Neural cell (in vitro differentiated cells): ENCODE data around the gene ATXN1L. TPM values are rescaled to one million over a fixed set of nuclear protein-coding genes. Genes with fewer than 3 reads are reported as not detected.
A peak's percentile ranks its signal among the peaks of the same experiment; 100 is the strongest.

Experiments used
- H2AFZ ChIP-seq: fragments of 200-600, 300-800 bp; sonication (generic), shearing (Covaris generic); 2 replicates; pipeline ENCODE4 v1.6.0; 2014; ENCODE audit warnings: low read depth, mild to moderate bottlenecking, antibody characterized with exemption, low read length, moderate library complexity
- H3F3A ChIP-seq: fragments of 200-600 bp; shearing (Covaris generic); 2 replicates; pipeline ENCODE4 v1.6.1; 2016; ENCODE audit warnings: mild to moderate bottlenecking, moderate library complexity, mixed read lengths, antibody characterized with exemption, low read length; ENCODE audit not compliant: insufficient read depth, poor library complexity, severe bottlenecking
- H3K27ac ChIP-seq: fragments of 200-600, 300-800 bp; sonication (generic), shearing (Covaris generic); 2 replicates; pipeline ENCODE4 v1.5.1; 2014; ENCODE audit warnings: mild to moderate bottlenecking, low read length, moderate library complexity
- H3K27me3 ChIP-seq: fragments of 300-800, 200-600 bp; sonication (generic), shearing (Covaris generic); 2 replicates; pipeline ENCODE4 v1.6.0; 2014; ENCODE audit warnings: mild to moderate bottlenecking, low read depth, low read length, moderate library complexity; ENCODE audit not compliant: insufficient read depth
- H3K36me3 ChIP-seq: fragments of 300-800, 200-600 bp; sonication (generic), shearing (Covaris generic); 2 replicates; pipeline ENCODE4 v1.5.1; 2014; ENCODE audit warnings: mild to moderate bottlenecking, antibody characterized with exemption, low read length, moderate library complexity; ENCODE audit not compliant: insufficient read depth
- H3K4me2 ChIP-seq: fragments of 300-800, 200-600 bp; sonication (generic), shearing (Covaris generic); 2 replicates; pipeline ENCODE4 v1.6.0; 2014; ENCODE audit warnings: mild to moderate bottlenecking, low read length
- H3K4me3 ChIP-seq: fragments of 300-800, 200-600 bp; sonication (generic), shearing (Covaris generic); 2 replicates; pipeline ENCODE4 v1.5.1; 2014; ENCODE audit warnings: mild to moderate bottlenecking, low read length, moderate library complexity
- H3K79me2 ChIP-seq: fragments of 200-600 bp; shearing (Covaris generic); replicated peaks from 2 replicates; pipeline ENCODE4 v1.6.0; 2014; ENCODE audit warnings: mild to moderate bottlenecking, low read length, moderate library complexity; ENCODE audit not compliant: insufficient read depth
- H3K9ac ChIP-seq: fragments of 300-800, 200-600 bp; sonication (generic), shearing (Covaris generic); 2 replicates; pipeline ENCODE4 v1.6.1; 2016; ENCODE audit warnings: mild to moderate bottlenecking, low read length, mixed read lengths
- H3K9me2 ChIP-seq: fragments of 200-600 bp; shearing (Covaris generic); 2 replicates; pipeline ENCODE4 v1.6.1; 2016; ENCODE audit warnings: mild to moderate bottlenecking, low read length, mixed read lengths; ENCODE audit not compliant: insufficient read depth
- H3K9me3 ChIP-seq: fragments of 200-600, 300-800 bp; sonication (generic), shearing (Covaris generic); 2 replicates; pipeline ENCODE4 v1.6.1; 2016; ENCODE audit warnings: mild to moderate bottlenecking, mixed run types, low read length, moderate library complexity, mixed read lengths
- H4K20me1 ChIP-seq: fragments of 200-600 bp; shearing (Covaris generic); 2 replicates; pipeline ENCODE4 v1.6.1; 2016; ENCODE audit warnings: mild to moderate bottlenecking, mixed run types; ENCODE audit not compliant: insufficient read depth
- CTCF ChIP-seq: fragments of 450-650 bp; IDR thresholded peaks from 2 replicates; pipeline ENCODE4 v1.5.1; 2014; ENCODE audit warnings: antibody characterized with exemption, mild to moderate bottlenecking, moderate library complexity; ENCODE audit not compliant: poor library complexity, severe bottlenecking
- EP300 ChIP-seq: fragments of 450-650 bp; conservative IDR thresholded peaks from 2 replicates; pipeline ENCODE4 v1.6.1; 2014; ENCODE audit warnings: antibody characterized with exemption, mild to moderate bottlenecking, moderate library complexity; ENCODE audit not compliant: poor library complexity, severe bottlenecking
- EZH2 ChIP-seq: fragments of 200-600, 300-800 bp; shearing (Covaris generic), sonication (generic); IDR thresholded peaks from 2 replicates; pipeline ENCODE4 v1.6.1; 2014; ENCODE audit warnings: antibody characterized with exemption, low read length, borderline replicate concordance, mild to moderate bottlenecking; ENCODE audit not compliant: insufficient read depth, poor library complexity, severe bottlenecking
- MXI1 ChIP-seq: fragments of 450-650 bp; conservative IDR thresholded peaks from 2 replicates; pipeline ENCODE4 v1.6.1; 2014; ENCODE audit warnings: antibody characterized with exemption, mild to moderate bottlenecking; ENCODE audit not compliant: poor library complexity, severe bottlenecking
- POLR2AphosphoS5 ChIP-seq: IDR thresholded peaks from 2 replicates; pipeline ENCODE4 v1.6.1; 2012
- RAD21 ChIP-seq: fragments of 450-650 bp; conservative IDR thresholded peaks from 2 replicates; pipeline ENCODE4 v1.6.1; 2014; ENCODE audit warnings: antibody characterized with exemption, mild to moderate bottlenecking, moderate library complexity
- SMC3 ChIP-seq: fragments of 450-650 bp; conservative IDR thresholded peaks from 2 replicates; pipeline ENCODE4 v1.6.1; 2014; ENCODE audit warnings: antibody characterized with exemption, mild to moderate bottlenecking, moderate library complexity; ENCODE audit not compliant: poor library complexity
- TAF1 ChIP-seq: IDR thresholded peaks from 2 replicates; pipeline ENCODE4 v1.6.1; 2012; ENCODE audit warnings: low read depth
- polyA plus RNA-seq: library from polyadenylated mRNA; depleted of rRNA; stranded (reverse); fragments of >200 nt; gene quantifications from 2 replicates; pipeline ENCODE4 v1.2.3, GENCODE V29; 2014
- TF ChIP-seq, protein P1 (sequence below): IDR thresholded peaks from 2 replicates; pipeline ENCODE4 v1.6.1; 2012; ENCODE audit warnings: borderline replicate concordance

The ATXN1L gene
- polyA plus RNA-seq, 1 donor from 2014 or later, result 9.5 TPM

- H3K27ac ChIP-seq, result peak overlapping the region; percentile 99
- no peak overlapping the region for H3K9ac ChIP-seq
- H3K36me3 ChIP-seq, result peaks cover 5% of the 10 kb centered on the region
- H3K79me2 ChIP-seq, result peaks cover 35% of the 10 kb centered on the region
- peaks cover 4% of the 10 kb centered on the region for H3F3A ChIP-seq
- peak overlapping the region; percentile 81 for H3K4me3 ChIP-seq
- H3K4me2 ChIP-seq, result no peak overlapping the region
- TF ChIP-seq EP300 (no peak), TAF1 (no peak), POLR2AphosphoS5 (no peak), MXI1 (no peak), RAD21 (no peak), SMC3 (no peak), CTCF (no peak), EZH2 (no peak)
- TF ChIP-seq, protein P1, sequence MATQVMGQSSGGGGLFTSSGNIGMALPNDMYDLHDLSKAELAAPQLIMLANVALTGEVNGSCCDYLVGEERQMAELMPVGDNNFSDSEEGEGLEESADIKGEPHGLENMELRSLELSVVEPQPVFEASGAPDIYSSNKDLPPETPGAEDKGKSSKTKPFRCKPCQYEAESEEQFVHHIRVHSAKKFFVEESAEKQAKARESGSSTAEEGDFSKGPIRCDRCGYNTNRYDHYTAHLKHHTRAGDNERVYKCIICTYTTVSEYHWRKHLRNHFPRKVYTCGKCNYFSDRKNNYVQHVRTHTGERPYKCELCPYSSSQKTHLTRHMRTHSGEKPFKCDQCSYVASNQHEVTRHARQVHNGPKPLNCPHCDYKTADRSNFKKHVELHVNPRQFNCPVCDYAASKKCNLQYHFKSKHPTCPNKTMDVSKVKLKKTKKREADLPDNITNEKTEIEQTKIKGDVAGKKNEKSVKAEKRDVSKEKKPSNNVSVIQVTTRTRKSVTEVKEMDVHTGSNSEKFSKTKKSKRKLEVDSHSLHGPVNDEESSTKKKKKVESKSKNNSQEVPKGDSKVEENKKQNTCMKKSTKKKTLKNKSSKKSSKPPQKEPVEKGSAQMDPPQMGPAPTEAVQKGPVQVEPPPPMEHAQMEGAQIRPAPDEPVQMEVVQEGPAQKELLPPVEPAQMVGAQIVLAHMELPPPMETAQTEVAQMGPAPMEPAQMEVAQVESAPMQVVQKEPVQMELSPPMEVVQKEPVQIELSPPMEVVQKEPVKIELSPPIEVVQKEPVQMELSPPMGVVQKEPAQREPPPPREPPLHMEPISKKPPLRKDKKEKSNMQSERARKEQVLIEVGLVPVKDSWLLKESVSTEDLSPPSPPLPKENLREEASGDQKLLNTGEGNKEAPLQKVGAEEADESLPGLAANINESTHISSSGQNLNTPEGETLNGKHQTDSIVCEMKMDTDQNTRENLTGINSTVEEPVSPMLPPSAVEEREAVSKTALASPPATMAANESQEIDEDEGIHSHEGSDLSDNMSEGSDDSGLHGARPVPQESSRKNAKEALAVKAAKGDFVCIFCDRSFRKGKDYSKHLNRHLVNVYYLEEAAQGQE, result no peak
- H3K9me3 ChIP-seq, result no peaks in the 10 kb centered on the region
- peaks cover 5% of the 10 kb centered on the region for H4K20me1 ChIP-seq
- no peaks in the 10 kb centered on the region for H3K9me2 ChIP-seq
- H2AFZ ChIP-seq, result no peak overlapping the region
- H3K27me3 ChIP-seq, result no peaks in the 10 kb centered on the region
These were observed 39.5 kb downstream of the ATXN1L start for GRCh38 chr16:71885261-71885650.

DNA sequence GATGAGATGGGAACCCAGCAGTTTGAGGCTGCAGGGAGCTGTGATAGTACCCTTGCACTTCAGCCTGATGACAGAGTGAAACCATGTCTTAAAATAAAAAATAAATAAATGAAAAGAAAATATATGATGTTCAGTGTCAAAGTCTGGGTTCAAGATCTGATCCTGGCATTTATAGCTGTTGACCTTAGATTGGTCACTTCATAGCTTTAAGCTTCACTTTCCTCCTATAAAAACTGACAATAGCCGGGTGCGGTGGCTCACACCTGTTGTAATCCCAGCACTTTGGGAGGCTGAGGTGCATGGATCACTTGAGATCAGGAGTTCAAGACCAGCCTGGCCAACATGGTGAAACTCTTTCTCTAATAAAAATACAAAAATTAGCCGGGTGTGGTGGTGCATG, 43.4 kb downstream of the ATXN1L start:
- no peak overlapping the region for H3K4me3 ChIP-seq
- H3K27me3 ChIP-seq, result no peaks in the 10 kb centered on the region
- no peaks in the 10 kb centered on the region for H3K9me2 ChIP-seq
- TF ChIP-seq, protein P1, result no peak
- TF ChIP-seq SMC3 (no peak), CTCF (no peak), MXI1 (no peak), EP300 (no peak), EZH2 (no peak), POLR2AphosphoS5 (no peak), TAF1 (no peak), RAD21 (no peak)
- no peak overlapping the region for H3K9ac ChIP-seq
- peaks cover 5% of the 10 kb centered on the region for H3K79me2 ChIP-seq
- no peak overlapping the region for H3K4me2 ChIP-seq
- no peaks in the 10 kb centered on the region for H3F3A ChIP-seq
- H3K36me3 ChIP-seq, result no peaks in the 10 kb centered on the region
- no peaks in the 10 kb centered on the region for H3K9me3 ChIP-seq
- no peak overlapping the region for H3K27ac ChIP-seq
- no peak overlapping the region for H2AFZ ChIP-seq
- H4K20me1 ChIP-seq, result no peaks in the 10 kb centered on the region
